Measurements from ENCODE around the gene SF3B5. TPM values are rescaled to one million over a fixed set of nuclear protein-coding genes. Genes with fewer than 3 reads are reported as not detected.
"Not testable (repeated sequence)": the region's sequence is repeated elsewhere in the genome, so short reads cannot be mapped to it uniquely, and the experiment has no call there.

The SF3B5 gene
- total RNA-seq, 1 experiment from 2014 or later: 264 TPM

DNA sequence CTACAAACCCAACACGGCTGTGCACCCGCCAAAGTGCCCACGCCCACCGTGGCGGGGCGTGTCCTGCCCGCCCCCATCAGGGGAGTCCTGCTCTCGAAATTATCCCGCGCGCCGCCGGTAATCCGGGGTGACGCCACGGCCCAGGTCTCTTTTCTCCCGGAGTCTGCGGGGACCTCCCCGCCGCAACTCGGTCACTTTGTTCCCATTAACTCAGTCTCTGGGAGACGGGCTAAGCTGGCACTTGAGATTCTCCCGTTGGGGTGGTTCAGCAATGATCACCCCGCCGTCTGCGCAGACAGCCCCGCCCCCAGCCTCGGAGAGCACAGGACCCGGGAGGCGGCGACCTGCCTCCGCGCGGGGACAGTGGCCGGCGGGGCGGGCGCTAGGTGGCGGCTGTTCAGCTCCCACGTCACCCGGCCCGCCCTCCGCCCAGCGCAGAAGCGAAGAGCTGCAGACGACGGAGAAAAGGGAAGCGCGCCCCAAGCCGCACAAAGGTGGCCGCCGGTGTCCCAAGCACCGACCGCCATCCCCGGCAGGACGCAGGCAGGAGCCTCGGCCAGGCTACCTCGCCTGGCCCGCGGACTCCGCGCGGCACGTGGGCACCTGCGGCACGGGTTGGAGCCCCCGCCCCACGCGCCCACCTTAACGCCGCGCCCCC, 31.5 kb downstream of the SF3B5 start:
- peak; percentile 57 for DNase-seq (ENCODE audit: low read depth)

DNA sequence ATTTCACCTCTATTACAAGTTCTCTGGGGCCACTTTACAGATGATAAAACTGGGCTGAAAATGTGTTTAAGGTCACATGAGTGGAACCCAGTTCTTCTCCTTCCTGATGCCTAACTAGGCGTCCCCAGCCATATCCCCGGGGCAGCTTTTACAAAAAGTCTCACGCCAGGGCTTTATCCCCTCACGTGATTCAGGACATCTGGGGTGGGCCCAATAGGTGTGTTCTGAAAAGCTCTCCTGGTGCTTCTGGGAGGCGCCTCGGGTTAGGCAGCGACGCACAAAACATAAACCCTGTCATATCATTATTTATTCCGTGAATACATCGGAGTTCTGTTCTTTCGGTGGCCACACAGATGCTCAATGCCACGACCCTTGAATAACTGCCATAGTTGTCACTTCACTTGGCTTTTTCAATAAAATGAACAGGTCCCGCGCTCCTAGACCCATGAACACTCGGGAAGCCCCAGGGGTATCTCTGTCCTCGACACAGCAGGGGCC, 32.1 kb downstream of the SF3B5 start:
- no peak for DNase-seq (ENCODE audit: low read depth)

DNA sequence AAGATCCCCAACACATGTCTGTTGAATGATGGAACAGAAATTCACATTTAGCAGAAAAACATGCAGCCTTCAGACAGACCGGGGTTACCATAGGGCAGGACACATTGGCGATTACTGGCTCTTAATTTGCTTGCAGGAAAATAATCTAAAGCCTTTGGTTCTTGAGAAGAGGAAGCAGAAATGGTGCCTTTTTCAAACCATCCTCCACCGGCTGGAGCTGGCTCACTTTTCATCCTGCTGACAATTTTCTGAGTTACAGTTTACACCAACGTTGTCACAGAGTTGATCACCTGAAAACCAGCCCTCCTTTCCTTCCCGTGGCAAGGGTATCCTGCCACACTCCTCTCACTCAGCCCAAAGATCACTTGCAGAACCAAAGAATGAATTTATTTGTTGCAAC, 32.6 kb downstream of the SF3B5 start:
- DNase-seq (ENCODE audit: low read depth): no peak

DNA sequence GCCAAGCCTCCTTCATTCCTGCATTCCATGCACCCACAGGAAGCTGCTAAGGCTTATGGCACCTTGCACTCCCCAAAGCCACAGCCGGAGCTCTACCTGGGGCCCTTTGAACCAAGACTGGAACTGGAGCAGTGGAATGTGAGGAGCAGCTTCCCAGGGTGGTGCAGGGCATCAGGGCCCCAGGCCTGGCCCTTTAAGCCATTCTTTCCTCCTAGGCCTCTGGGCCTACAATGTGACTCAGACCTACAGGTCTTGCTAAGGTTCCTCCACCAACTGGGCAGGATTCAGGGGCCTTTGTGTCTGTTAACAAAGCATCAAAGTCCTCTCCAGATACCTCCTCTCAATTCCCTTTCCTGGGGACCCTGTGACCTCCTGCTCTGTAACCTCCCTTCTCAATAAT, 36.2 kb downstream of the SF3B5 start:
- no peak for DNase-seq (ENCODE audit: low read depth)

DNA sequence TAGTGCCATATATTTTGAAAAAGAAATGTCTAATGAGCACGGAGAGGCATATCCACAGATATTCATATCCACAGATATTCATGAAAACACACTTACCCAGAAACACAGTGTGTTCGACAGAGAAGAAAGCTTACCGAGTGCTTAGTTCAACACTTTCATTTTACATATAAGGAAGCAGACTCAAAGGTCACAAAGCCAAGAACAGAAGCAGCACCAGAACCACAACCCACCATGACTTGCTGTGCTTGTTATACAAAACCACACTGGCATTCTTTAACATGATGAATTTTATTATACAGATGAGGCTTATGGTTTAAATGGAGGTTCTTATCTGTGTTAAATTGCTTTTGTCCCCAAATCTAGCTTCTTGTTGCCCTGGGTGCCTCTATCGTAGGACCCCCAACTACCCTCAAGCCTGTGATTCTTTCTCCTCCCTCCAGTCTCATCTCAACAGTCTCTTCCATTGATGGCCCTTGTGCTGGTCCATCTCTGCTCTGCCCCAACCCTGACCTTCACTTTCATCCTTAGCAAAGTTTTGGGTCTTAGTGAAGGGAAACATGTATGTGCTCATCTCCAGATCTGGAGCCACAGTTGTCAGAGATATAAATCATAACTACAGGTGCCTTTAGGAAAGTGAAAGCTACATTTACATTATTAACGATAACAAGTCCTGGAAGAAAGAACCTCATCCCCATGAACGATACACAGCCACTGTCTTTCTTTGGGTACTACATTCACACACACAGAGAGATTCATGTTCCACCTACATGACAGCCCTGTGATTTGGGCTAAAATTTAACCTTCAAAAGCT, 40.0 kb downstream of the SF3B5 start:
- DNase-seq (ENCODE audit: low read depth): peak; percentile 25

DNA sequence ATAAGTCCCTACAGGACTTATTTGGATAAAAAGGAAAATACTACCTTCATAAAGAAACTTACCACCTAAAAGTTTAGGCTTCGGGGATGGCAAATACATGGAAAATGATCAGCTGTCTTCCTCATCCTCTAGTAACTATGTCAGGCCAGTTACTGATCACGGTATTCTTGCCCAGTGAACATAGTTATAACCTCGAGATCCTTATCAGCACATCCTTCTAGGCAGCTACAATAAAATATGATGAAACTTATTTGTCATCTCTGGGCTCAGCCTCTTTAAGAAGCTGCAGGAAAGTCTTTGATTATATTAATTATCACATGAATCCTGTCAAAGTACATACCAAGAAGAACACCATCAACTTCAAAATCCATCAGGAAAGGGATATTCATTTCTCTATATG, 41.8 kb downstream of the SF3B5 start:
- peak; percentile 3 for DNase-seq (ENCODE audit: low read depth)

DNA sequence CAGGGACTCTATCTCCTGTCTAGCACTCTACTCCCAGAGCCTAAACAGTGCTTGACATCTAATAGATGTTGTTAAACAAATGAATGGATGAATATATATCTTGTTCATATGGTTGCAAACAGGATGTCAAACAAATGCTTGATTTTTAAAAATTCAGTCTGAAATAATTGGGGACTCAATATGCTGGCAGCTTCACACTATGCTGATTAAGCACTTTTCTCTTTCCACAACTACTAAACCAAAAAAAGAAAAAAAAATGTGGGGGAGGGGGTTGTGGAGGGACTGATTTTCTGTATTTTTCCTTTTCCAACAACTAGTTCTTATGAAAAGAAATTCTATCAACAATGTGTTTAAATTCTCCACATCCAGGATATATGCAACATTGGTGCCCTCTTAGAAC, 42.9 kb downstream of the SF3B5 start:
- no peak for DNase-seq (ENCODE audit: low read depth)

DNA sequence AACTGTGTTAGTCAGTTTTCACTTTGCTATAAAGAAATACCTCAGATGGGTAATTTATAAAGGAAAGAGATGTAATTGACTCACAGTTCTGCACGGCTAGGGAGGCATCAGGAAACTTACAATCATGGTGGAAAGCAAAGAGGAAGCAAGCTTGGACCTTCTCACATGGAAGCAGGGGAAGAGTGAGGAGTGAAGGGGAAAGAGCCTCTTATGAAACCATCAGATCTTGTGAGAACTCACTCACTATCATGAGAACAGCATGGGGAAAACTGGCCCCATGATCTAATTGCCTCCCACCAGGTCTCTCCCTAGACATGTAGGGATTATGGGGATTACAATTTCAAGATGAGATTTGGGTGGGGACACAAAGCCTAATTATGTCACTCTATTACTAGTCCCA, 46.0 kb downstream of the SF3B5 start:
- DNase-seq (ENCODE audit: low read depth): no peak

DNA sequence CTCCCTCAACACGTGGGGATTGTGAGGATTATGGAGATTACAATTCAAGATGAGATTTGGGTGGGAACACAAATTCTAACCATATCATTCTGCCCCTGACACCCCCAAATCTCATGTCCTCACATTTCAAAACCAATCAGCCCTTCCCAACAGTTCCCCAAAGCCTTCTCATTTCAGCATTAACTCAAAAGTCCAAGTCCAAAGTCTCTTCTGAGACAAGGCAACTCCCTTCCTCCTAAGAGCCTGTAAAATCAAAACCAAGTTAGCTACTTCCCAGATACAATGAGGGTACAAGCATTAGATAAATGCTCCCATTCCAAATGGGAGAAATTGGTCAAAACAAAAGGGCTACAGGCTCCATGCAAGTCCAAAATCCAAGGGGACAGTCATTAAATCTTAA, 47.7 kb downstream of the SF3B5 start:
- no peak for DNase-seq (ENCODE audit: low read depth)

DNA sequence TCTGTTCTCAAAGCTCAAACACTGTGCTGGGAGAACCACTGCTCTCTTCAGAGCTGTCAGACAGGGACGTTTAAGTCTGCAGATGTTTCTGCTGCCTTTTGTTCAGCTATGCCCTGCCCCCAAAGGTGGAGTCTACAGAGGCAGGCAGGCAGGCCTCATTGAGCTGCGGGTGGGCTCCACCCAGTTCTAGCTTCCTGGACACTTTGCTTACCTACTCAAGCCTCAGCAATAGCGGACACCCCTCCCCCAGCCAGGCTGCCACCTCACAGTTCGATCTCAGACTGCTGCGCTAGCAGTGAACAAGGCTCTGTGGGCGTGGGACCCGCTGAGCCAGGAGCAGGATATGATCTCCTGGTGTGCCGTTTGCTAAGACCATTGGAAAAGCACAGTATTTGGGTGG, 48.7 kb downstream of the SF3B5 start:
- not testable (repeated sequence) for DNase-seq (ENCODE audit: low read depth)

DNA sequence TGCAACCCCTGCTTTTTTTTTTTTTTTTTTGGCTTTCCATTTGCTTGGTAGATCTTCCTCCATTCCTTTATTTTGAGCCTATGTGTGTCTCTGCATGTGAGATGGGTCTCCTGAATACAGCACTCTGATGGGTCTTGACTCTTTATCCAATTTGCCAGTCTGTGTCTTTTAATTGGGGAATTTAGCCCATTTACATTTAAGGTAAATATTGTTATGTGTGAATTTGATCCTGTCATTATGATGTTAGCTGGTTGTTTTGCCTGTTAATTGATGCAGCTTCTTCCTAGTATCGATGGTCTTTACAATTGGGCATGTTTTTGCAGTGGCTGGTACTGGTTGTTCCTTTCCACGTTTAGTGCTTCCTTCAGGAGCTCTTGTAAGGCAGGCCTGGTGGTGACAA, 50.4 kb downstream of the SF3B5 start:
- not testable (repeated sequence) for DNase-seq (ENCODE audit: low read depth)

Other genes with a start within 250 kb of the SF3B5 start
- gene ZC2HC1B, start 231.1 kb downstream of the SF3B5 start, total RNA-seq (2014; rRNA removed; shearing (Covaris generic)): not detected in 2 replicates
- 6.4 and 10.1 TPM in 2 replicates for gene PLAGL1, start 87.3 kb downstream of the SF3B5 start, total RNA-seq (2014; rRNA removed; shearing (Covaris generic))
- gene STX11, start 54.9 kb upstream of the SF3B5 start, total RNA-seq (2014; rRNA removed; shearing (Covaris generic)): 0.96 and 2.0 TPM in 2 replicates
- 54.3 and 70.0 TPM in 2 replicates for gene UTRN, start 189.8 kb upstream of the SF3B5 start, total RNA-seq (2014; rRNA removed; shearing (Covaris generic))